GM12865 (cell line): Measurements from ENCODE around the gene CDKN2C.
A peak's percentile ranks its signal among the peaks of the same experiment; 100 is the strongest.
"Not testable (repeated sequence)": the region's sequence is repeated elsewhere in the genome, so short reads cannot be mapped to it uniquely, and the experiment has no call there.

Experiments
- DNase-seq: peaks from one replicate; pipeline ENCODE4 v3.0.0; 2010; ENCODE audit warnings: low read depth
- H3K4me3 ChIP-seq: 2 replicates; pipeline ENCODE4 v1.5.1; 2011; ENCODE audit warnings: mild to moderate bottlenecking, low read depth, low read length, control low read depth
- TF ChIP-seq, protein P1 (sequence below): IDR thresholded peaks from 2 replicates; pipeline ENCODE4 v1.5.1; 2011; ENCODE audit warnings: low read length, control low read depth, low read depth, inconsistent platforms; ENCODE audit not compliant: insufficient read depth; ENCODE audit errors: missing control alignments

The CDKN2C gene

DNA sequence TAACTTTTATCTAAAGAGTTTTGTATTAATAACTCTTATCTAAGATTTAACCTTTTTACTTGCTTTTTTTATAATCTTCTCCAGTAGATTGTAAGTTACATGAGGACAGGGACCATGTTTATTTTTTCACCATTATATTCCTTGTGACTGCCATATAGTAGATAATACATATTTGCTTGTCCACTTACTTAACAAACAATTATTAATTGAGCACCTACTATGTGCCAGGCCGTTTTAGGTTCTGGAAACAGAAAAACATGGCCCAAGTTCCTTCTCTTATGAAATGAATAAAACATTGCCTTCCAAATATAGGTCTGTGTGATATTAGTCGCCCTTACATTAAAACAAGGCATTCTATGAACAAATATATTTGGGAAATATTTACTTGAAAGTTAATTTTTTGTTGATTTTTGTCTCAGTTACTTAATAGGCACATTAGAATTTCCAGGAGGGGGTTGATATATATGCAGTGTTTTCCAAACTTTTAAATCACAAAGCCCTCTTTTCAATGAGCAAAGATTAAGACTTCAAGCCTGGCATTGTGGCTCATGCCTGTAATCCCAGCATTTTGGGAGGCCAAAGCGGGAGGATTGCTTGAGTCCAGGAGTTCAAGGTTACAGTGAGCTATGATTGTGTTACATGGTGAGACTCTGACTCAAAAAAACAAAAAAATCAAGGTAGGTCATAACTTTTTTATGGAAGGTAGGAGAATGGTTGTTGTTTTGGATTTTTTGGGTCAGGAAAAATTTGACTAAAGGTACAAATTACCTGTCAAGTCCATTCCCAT, 22.7 kb downstream of the CDKN2C start:
- no peak for DNase-seq
- TF ChIP-seq, protein P1, sequence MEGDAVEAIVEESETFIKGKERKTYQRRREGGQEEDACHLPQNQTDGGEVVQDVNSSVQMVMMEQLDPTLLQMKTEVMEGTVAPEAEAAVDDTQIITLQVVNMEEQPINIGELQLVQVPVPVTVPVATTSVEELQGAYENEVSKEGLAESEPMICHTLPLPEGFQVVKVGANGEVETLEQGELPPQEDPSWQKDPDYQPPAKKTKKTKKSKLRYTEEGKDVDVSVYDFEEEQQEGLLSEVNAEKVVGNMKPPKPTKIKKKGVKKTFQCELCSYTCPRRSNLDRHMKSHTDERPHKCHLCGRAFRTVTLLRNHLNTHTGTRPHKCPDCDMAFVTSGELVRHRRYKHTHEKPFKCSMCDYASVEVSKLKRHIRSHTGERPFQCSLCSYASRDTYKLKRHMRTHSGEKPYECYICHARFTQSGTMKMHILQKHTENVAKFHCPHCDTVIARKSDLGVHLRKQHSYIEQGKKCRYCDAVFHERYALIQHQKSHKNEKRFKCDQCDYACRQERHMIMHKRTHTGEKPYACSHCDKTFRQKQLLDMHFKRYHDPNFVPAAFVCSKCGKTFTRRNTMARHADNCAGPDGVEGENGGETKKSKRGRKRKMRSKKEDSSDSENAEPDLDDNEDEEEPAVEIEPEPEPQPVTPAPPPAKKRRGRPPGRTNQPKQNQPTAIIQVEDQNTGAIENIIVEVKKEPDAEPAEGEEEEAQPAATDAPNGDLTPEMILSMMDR = no peak
- no peak overlapping the region for H3K4me3 ChIP-seq

DNA sequence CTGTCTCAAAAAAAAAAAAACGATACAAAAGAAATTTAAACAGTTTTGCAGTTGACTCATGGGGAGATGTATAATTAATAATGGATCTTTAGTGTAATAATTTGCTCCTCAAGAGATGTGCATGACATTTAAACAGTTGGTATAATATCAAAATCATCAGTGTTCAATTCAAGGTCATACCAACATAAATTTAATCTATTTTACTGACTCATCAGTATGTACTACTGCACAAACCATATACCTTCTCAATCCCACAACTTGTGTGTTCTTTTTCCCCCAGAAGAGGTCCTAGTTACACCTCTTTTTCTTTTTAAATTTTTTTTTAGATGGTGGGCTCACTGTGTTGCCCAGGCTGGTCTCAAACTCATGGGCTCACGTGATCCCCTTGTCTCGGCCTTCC, 23.6 kb downstream of the CDKN2C start:
- H3K4me3 ChIP-seq = no peak overlapping the region
- TF ChIP-seq, protein P1 = no peak
- no peak for DNase-seq

DNA sequence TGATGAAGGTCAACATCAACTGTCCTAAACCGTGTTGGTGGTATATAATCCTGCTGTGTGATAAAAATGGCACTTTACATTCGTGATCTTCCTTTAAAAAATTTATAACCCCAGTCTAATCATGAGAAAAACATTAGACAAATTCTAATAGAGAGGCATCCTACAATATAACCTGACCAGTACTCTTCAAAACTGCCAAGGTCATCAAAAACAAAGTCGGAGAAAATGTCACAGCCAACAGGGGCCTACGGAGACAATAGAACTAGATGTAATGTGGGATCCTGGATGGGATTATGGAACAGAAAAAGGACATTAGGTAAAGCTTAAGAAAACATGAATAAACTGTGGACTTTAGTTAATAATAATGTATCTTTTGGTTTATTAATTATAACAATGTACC, 25.0 kb downstream of the CDKN2C start:
- TF ChIP-seq, protein P1 = no peak
- no peak for DNase-seq

DNA sequence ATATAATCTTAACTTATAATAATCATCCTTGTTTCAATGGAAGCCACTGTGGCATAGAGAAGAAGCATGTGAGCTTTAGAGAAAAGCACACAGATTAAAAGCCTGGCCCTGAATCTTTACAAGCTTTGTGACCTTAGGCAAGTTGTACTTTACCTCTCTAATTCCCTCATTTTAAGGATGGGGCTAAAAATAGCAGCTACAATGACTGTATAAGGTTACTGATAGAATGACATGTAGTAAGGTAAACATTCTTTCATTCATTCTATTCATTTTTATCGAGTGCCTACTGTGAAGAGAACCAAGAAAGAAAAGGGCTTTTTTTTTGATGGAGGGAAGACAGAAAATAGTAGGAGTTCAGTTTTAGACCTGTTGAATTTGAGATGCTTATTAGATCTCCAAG, 25.6 kb downstream of the CDKN2C start:
- no peak for DNase-seq
- TF ChIP-seq, protein P1 = no peak
- H3K4me3 ChIP-seq = no peak overlapping the region

More for the DNA sequence above, 25.0 kb downstream of the CDKN2C start:
- H3K4me3 ChIP-seq = no peak overlapping the region

DNA sequence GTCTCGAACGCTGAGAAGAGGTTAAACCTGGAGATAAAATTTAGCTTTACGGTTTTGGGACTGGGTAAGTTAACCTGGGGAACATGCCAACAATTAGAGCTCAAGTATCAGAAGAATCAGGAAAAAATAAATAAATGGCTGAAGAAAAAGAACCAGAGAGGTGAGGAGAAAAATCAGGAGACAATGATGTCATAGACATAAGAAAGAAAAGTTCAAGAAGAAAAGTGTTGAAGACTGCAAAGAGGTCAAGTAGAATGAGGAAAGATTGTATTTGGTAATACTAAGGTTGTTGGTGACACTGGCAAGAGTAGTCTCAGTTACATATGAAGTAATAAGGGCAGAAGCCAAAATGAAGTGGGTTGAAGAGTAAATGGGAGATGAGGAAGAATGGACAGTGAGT, 26.0 kb downstream of the CDKN2C start:
- H3K4me3 ChIP-seq = no peak overlapping the region
- TF ChIP-seq, protein P1 = no peak
- DNase-seq = no peak

DNA sequence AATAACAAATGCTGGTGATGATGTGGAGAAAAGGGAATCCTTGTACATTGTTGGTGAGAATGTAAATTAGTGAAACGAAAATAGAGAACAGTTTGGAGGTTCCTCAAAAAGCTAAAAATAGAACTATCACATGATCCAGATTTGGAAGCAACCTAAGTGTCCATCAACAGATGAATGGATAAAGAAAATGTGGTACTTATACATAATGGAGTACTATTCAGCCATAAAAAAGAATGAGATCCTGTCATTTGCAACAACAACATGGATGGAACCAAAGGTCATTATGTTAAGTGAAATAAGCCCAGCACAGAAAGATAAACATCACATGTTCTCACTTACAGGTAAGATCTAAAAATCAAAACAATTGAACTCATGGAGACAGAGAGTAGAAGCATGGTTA, 29.3 kb downstream of the CDKN2C start:
- not testable (repeated sequence) for DNase-seq, H3K4me3 ChIP-seq

DNA sequence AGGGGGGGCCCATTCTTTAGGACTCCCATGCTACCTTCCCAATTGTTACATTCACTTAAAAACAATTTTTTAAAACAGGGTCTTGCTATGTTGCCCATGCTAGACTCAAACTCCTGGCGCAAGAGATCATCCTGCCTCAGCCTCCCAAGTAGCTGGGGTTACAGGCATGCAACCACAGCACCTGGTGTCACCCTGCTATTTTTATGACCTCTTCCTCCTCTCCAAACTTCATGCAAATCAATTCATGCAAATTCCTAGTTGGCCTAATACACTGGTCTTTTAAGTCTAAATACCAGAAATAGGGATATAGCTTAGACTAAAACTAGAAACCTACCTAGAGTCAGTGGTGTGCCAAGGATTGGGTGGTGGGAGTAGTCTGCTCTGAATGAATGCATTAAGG, 30.1 kb downstream of the CDKN2C start:
- peak; percentile 75 for DNase-seq
- TF ChIP-seq, protein P1 = no peak
- no peak overlapping the region for H3K4me3 ChIP-seq
